ENCODE data around the gene SSR2. TPM values are rescaled to one million over a fixed set of nuclear protein-coding genes. Genes with fewer than 3 reads are reported as not detected.

Gene SSR2
- total RNA-seq, 1 donor from 2014 or later, result 236 TPM

DNA sequence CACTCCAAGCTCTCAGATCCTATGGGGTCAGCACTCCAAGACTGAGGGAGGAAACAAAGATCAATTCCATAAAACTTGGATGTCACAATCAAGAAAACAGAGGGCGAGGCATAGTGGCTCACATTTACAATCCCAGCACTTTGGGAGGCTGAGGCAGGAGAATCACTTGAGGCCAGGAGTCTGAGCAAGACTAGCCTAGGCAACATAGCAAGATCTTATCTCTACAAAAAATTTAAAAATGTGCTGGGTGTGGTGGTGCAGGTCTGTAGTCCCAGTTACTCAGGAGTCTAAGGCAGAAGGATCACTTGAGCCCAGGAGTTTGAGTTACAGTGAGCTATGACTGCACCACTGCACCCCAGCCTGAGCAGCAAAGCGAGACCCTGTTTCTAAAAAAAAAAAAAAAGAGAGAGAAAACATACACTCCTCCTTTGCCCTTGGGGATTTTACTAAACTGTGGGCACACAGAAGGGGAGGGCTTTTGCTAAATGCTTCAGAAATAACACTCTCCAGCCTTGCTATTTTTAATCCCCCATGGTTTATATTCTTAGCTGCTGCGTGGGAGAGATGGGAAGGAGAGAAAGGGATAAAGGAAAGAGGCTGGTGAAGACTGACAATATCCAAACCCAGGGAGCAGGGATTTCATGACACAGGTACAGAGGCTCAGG, 60.5 kb downstream of the SSR2 start:
- H3K79me2 ChIP-seq (ENCODE audit: insufficient read depth, low read length), result peaks cover 44% of the 10 kb centered on the region
- Mint-ChIP-seq H3K4me3 (ENCODE audit: unreplicated experiment) (no peak overlapping the region), H3K27ac (ENCODE audit: unreplicated experiment) (peak overlapping the region; percentile 53), H3K4me1 (ENCODE audit: low read depth, unreplicated experiment) (peaks cover 20% of the 10 kb centered on the region), H3K9me3 (ENCODE audit: unreplicated experiment) (no peaks in the 10 kb centered on the region), H3K27me3 (ENCODE audit: low read depth, unreplicated experiment) (no peaks in the 10 kb centered on the region), H3K36me3 (ENCODE audit: low read depth, unreplicated experiment) (peaks cover 36% of the 10 kb centered on the region)
- DNase-seq (ENCODE audit: low read depth) (no peak), FAIRE-seq (no peak)
- TF ChIP-seq EZH2 (IDR thresholded peaks at IDR 0.05; ENCODE audit: insufficient read depth, low read length), result no peak
- TF ChIP-seq, protein P1, sequence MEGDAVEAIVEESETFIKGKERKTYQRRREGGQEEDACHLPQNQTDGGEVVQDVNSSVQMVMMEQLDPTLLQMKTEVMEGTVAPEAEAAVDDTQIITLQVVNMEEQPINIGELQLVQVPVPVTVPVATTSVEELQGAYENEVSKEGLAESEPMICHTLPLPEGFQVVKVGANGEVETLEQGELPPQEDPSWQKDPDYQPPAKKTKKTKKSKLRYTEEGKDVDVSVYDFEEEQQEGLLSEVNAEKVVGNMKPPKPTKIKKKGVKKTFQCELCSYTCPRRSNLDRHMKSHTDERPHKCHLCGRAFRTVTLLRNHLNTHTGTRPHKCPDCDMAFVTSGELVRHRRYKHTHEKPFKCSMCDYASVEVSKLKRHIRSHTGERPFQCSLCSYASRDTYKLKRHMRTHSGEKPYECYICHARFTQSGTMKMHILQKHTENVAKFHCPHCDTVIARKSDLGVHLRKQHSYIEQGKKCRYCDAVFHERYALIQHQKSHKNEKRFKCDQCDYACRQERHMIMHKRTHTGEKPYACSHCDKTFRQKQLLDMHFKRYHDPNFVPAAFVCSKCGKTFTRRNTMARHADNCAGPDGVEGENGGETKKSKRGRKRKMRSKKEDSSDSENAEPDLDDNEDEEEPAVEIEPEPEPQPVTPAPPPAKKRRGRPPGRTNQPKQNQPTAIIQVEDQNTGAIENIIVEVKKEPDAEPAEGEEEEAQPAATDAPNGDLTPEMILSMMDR (IDR thresholded peaks at IDR 0.05; ENCODE audit: insufficient read depth, low read depth, low read length), result no peak
- peak overlapping the region; percentile 39 for H3K9ac ChIP-seq (ENCODE audit: low read length)
- H3K4me1 ChIP-seq (ENCODE audit: insufficient read depth, low read length), result peaks cover 27% of the 10 kb centered on the region
- H3K27me3 ChIP-seq (ENCODE audit: insufficient read depth, low read length), result no peaks in the 10 kb centered on the region
- H3K4me3 ChIP-seq (ENCODE audit: insufficient read depth, low read depth, low read length), result no peak overlapping the region
- no peaks in the 10 kb centered on the region for H3K9me3 ChIP-seq (ENCODE audit: insufficient read depth, low read depth, low read length)
- no peak overlapping the region for H2AFZ ChIP-seq (ENCODE audit: low read depth, low read length)
- H3K27ac ChIP-seq (ENCODE audit: low read depth, low read length), result peak overlapping the region; percentile 48
- H3K4me2 ChIP-seq (ENCODE audit: low read length), result peak overlapping the region; percentile 17
- H4K20me1 ChIP-seq (ENCODE audit: insufficient read depth, low read length), result peaks cover 46% of the 10 kb centered on the region
- H3K36me3 ChIP-seq (ENCODE audit: insufficient read depth, low read length), result peaks cover 65% of the 10 kb centered on the region

Other genes with a start within 250 kb of the SSR2 start
- 52.8 and 58.2 TPM in 2 replicates for gene GON4L, start 163.7 kb downstream of the SSR2 start, total RNA-seq
- 22.1 and 22.3 TPM in 2 replicates for gene SYT11, start 161.4 kb downstream of the SSR2 start, total RNA-seq
- gene RIT1, start 109.6 kb downstream of the SSR2 start, total RNA-seq, result 59.4 and 63.2 TPM in 2 replicates
- 44.6 and 48.2 TPM in 2 replicates for gene KHDC4, start 86.5 kb downstream of the SSR2 start, total RNA-seq
- not detected in 2 replicates for gene RXFP4, start 79.3 kb downstream of the SSR2 start, total RNA-seq
- 98.3 and 99.3 TPM in 2 replicates for gene ARHGEF2, start 42.4 kb downstream of the SSR2 start, total RNA-seq
- gene UBQLN4, start 32.8 kb upstream of the SSR2 start, total RNA-seq, result 33.5 and 40.0 TPM in 2 replicates
- 60.1 and 62.6 TPM in 2 replicates for gene LAMTOR2, start 33.8 kb upstream of the SSR2 start, total RNA-seq
- gene RAB25, start 40.2 kb upstream of the SSR2 start, total RNA-seq, result 0.99 and 3.1 TPM in 2 replicates
- gene MEX3A, start 61.5 kb upstream of the SSR2 start, total RNA-seq, result 32.9 and 37.6 TPM in 2 replicates
- 429 and 464 TPM in 2 replicates for gene LMNA, start 93.8 kb upstream of the SSR2 start, total RNA-seq
- gene SEMA4A, start 132.6 kb upstream of the SSR2 start, total RNA-seq, result 0.66 and 1.1 TPM in 2 replicates
- gene SLC25A44, start 173.2 kb upstream of the SSR2 start, total RNA-seq, result 21.3 and 21.7 TPM in 2 replicates
- gene PMF1, start 192.1 kb upstream of the SSR2 start, total RNA-seq, result 28.9 and 29.9 TPM in 2 replicates
- gene BGLAP, start 221.2 kb upstream of the SSR2 start, total RNA-seq, result 0.66 TPM in 1 of 2 replicates, not detected in the other
- 6.4 and 7.2 TPM in 2 replicates for gene PAQR6, start 227.1 kb upstream of the SSR2 start, total RNA-seq